Activated CD4-positive, alpha-beta T cell treated with anti-CD3 and anti-CD28 coated beads, Interleukin-2, amount 10 ng/mL, durations not matched to agents 24 days and 14 days (primary cell): Measurements from ENCODE around the gene PWWP2B. TPM values are rescaled to one million over a fixed set of nuclear protein-coding genes. Genes with fewer than 3 reads are reported as not detected.

Experiments used
- DNase-seq: peaks from one replicate; pipeline ENCODE4 v3.0.0; 2022
- H3K27ac Mint-ChIP-seq: one replicate; pipeline ENCODE4 v1.8.0; 2022; ENCODE audit warnings: mild to moderate bottlenecking, mixed read lengths
- H3K27me3 Mint-ChIP-seq: one replicate; pipeline ENCODE4 v1.8.0; 2022; ENCODE audit warnings: mixed read lengths
- H3K36me3 Mint-ChIP-seq: one replicate; pipeline ENCODE4 v1.8.0; 2022; ENCODE audit warnings: low read depth, mild to moderate bottlenecking, mixed read lengths
- H3K4me1 Mint-ChIP-seq: one replicate; pipeline ENCODE4 v1.8.0; 2021; ENCODE audit warnings: mixed read lengths
- H3K4me3 Mint-ChIP-seq: one replicate; pipeline ENCODE4 v1.8.0; 2022; ENCODE audit warnings: mild to moderate bottlenecking, moderate library complexity, mixed read lengths
- H3K9me3 Mint-ChIP-seq: one replicate; pipeline ENCODE4 v1.8.0; 2021; ENCODE audit warnings: mixed read lengths
- intact Hi-C: fragments of 100-400 bp; cut with micrococcal nuclease; formaldehyde crosslinking; loops from one replicate; pipeline ENCODE4 v1.15.1; 2023
- total RNA-seq: library from RNA; stranded (reverse); gene quantifications from 2 replicates; pipeline ENCODE4 v1.2.3, GENCODE V29; 2022

PWWP2B gene
- total RNA-seq, 1 donor from 2014 or later: 4.9 TPM

DNA sequence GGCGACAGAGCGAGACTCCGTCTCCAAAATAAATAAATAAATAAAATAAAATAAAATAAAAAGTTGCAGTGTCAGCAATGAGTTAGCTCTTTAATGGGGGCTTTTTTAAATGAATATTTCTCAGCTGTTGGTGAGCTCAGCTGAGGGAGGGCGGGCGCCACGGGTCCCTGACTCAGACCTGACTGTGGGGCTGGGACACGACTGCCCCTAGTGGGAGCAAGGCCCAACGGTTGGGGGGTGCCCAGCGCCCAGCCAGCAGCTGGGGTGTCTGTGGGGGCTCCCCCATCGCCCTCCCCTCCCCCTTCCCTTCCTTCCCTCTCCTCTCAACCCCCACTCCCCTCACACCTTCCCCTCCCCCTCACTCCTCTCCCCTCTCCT is 46.6 kb downstream of the PWWP2B start:
- H3K4me1 Mint-ChIP-seq: peaks cover 27% of the 10 kb centered on the region
- H3K4me3 Mint-ChIP-seq: peak overlapping the region; percentile 17
- no peaks in the 10 kb centered on the region for H3K9me3 Mint-ChIP-seq
- intact Hi-C loops: loop anchor here (1.0 to 10.0 kb wide), 3 partner anchors 9 to 539 kb away; partner anchors contain the start of genes DPYSL4 and PPP2R2D
- H3K27ac Mint-ChIP-seq: peak overlapping the region; percentile 90
- no peaks in the 10 kb centered on the region for H3K36me3 Mint-ChIP-seq
- peak; percentile 86 for DNase-seq
- no peaks in the 10 kb centered on the region for H3K27me3 Mint-ChIP-seq

DNA sequence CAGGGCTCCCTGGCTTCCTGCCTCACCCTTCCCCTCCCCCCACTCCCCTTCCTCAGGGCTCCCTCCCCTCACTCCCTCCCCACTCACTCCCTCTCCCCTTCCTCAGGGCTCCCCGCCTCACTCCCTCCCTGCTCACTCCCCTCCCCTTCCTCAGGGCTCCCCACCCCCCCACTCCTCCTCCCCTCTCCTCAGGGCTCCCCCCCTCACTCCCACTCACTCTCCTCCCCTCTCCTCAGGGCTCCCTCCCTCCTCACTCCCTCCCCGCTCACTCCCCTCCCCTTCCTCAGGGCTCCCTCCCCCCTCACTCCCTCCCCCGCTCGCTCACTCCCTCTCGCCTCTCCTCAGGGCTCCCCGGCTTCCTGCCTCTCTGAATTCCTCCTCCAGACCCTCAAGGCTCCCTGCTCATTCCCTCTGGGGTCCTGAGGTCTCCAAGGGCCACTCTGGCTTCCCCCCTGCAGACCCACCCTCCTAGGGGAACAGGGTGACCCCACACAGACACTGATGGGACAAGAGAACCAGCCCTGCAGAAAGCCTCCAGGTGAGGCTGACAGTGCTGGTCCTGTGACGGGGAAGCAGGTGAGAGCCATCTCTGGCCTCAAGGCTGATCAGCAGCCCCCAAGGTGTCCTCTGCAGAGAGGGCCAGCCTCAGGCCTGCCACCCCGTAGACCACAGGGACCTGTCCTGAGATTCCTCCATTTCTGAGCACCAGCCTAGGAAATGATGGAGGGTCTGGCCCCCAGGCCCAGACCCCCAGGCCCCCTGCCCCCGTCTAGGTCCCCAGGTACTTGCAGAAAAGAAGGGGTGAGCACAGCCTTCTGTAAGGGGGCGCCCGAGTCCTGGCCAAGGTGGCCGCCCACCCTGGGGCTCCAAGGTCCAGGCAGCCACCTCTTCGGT is 47.2 kb downstream of the PWWP2B start:
- Mint-ChIP-seq H3K4me1 (peaks cover 27% of the 10 kb centered on the region), H3K9me3 (no peaks in the 10 kb centered on the region), H3K4me3 (peak overlapping the region; percentile 66), H3K27me3 (no peaks in the 10 kb centered on the region), H3K27ac (peak overlapping the region; percentile 90), H3K36me3 (no peaks in the 10 kb centered on the region)
- intact Hi-C loops: loop anchor here (1.0 to 10.0 kb wide), 3 partner anchors 10 to 539 kb away; partner anchors contain the start of genes DPYSL4 and PPP2R2D
- peak; percentile 77 for DNase-seq

- H3K4me3 Mint-ChIP-seq: no peak overlapping the region
- intact Hi-C loops: loop anchor here (5.0 to 10.0 kb wide), 3 partner anchors 138 to 540 kb away; partner anchors contain the start of genes DPYSL4, PPP2R2D and STK32C
- peaks cover 27% of the 10 kb centered on the region for H3K4me1 Mint-ChIP-seq
- no peaks in the 10 kb centered on the region for H3K9me3 Mint-ChIP-seq
- H3K36me3 Mint-ChIP-seq: no peaks in the 10 kb centered on the region
- H3K27me3 Mint-ChIP-seq: no peaks in the 10 kb centered on the region
- H3K27ac Mint-ChIP-seq: peak overlapping the region; percentile 87
- DNase-seq: no peak
Measured at GRCh38 chr10:132444877-132445351, 47.9 kb downstream of the PWWP2B start.

DNA sequence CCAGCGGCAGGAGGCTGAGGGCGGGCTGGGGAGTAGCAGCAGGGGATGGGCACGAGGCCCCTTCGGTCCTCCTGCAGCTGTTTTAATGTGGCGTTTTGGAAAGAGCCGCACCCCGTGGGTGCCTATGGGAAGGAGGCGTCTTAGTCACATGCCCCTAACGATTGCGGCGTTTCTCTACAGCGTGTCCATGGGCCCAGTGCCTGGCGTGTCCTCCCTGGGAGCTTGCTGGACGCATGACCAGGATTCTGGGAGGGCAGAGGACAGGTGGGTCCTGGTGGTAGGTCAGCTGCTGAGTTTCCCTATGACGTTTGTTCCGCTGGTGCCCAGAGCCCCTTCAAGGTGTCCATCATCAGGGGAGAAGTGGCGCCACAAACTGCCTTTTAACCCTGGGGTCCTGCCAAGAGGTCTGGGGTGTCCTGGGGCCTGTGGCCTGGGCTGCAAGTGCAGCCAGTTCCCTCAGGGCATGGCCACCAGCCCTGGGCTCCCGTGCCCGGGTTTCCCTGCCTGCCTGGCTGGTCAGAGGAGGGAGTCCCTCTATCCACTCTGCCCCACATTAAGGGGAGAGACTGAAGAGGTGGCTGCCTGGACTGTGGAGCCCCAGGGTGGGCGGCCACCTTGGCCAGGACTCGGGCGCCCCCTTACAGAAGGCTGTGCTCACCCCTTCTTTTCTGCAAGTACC is 48.7 kb downstream of the PWWP2B start:
- Mint-ChIP-seq H3K27me3 (no peaks in the 10 kb centered on the region), H3K4me3 (no peak overlapping the region), H3K9me3 (no peaks in the 10 kb centered on the region), H3K27ac (peak overlapping the region; percentile 87), H3K36me3 (no peaks in the 10 kb centered on the region), H3K4me1 (peaks cover 27% of the 10 kb centered on the region)
- intact Hi-C loops: loop anchor here (2.0 to 10.0 kb wide), 6 partner anchors 49 to 541 kb away; partner anchors contain the start of genes DPYSL4, LRRC27, PPP2R2D and PWWP2B
- no peak for DNase-seq

GRCh38 chr10:132446195-132446581 is 49.2 kb downstream of the PWWP2B start:
- Mint-ChIP-seq H3K27ac (peak overlapping the region; percentile 97), H3K9me3 (no peaks in the 10 kb centered on the region), H3K27me3 (no peaks in the 10 kb centered on the region), H3K4me3 (peak overlapping the region; percentile 76), H3K4me1 (peaks cover 27% of the 10 kb centered on the region), H3K36me3 (no peaks in the 10 kb centered on the region)
- intact Hi-C loops: loop anchor here (2.0 to 10.0 kb wide), 6 partner anchors 49 to 541 kb away; partner anchors contain the start of genes DPYSL4, LRRC27, PPP2R2D and PWWP2B
- no peak for DNase-seq

DNA sequence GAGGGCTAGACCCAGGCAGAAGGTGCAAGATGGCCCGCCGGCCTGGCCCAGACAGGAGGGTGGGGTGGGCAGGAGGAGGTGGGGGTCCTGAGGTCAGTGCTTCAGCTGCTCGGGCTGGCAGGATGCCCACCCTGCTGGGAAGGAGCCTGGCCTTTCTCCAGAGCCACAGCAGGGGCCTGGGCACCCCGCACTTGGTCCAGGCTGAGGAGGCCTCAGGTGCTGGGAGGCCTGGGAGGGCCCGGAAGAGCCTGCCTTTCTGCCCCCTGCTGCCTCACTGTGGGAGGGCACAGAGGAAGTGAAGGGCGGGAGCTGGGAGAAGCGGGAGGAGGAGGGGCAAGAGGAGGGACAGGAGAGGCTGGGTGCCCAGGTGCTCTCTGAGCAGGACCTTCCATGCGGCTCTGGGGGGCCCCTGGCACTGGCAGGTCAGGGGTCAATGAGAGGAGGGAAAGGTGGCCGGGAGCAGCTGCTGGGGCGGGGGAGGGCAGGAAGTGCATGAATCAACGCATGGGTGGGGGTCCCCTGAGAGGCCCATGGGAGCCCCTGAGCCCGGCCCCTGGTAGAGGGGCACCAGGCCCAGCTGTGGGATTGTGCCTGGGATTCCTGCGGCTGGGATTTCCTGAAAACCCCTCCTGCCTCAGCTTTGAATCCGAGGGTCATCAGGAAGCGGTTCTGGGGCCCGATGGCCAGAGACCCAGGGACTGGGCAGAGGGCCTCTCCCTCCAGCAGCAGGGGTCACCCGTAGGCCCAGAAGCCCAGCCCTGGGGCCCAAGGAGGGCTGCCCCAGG is 49.9 kb downstream of the PWWP2B start:
- H3K9me3 Mint-ChIP-seq: no peaks in the 10 kb centered on the region
- H3K4me3 Mint-ChIP-seq: peak overlapping the region; percentile 76
- H3K27ac Mint-ChIP-seq: peak overlapping the region; percentile 97
- DNase-seq: peak; percentile 91
- no peaks in the 10 kb centered on the region for H3K27me3 Mint-ChIP-seq
- peaks cover 29% of the 10 kb centered on the region for H3K4me1 Mint-ChIP-seq
- no peaks in the 10 kb centered on the region for H3K36me3 Mint-ChIP-seq
- intact Hi-C loops: loop anchor here (1.0 to 10.0 kb wide), 8 partner anchors 50 to 542 kb away; partner anchors contain the start of genes DPYSL4, INPP5A, LRRC27 and PPP2R2D

DNA sequence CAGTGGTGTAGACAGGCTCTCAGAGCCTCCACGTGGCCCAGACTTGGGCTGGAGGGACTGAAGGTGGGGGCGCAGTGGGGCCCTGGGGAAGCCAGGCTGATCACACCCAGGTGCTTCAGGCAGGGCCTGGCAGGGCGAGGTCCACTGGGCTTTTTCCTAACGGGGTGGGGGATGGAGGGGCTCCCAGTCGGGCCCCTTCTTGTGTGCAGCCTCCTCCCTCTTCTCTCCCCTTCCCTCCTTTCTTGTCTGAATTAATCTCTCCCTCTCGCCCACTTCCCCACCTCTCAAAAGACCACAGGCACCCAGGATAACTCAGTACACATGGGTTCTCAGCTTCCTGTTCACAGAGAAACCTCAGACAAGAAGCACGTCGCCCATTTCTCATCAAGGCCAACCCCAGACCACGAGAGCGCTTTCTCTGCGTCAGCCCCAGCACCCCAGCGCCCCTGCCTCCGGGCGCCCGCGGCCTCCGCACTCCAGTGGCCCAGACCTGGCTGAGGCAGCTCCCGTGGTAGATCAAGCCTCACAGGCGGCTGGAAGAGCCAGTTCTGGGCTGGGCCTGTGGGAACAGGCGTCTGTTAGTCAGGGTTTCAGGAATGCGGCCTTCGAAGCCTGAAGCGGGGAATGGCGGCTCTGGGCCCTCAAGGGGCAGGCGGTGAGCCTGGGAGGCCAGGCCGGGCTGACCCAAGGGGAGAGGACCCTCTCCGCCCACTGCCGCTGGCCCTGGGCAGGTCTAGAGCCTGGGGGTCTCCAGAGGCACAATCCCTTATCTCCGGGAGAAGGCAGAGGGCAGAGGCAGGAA is 50.6 kb downstream of the PWWP2B start:
- Mint-ChIP-seq H3K27ac (peak overlapping the region; percentile 97), H3K9me3 (no peaks in the 10 kb centered on the region), H3K36me3 (no peaks in the 10 kb centered on the region), H3K4me3 (peak overlapping the region; percentile 76), H3K27me3 (no peaks in the 10 kb centered on the region), H3K4me1 (peaks cover 28% of the 10 kb centered on the region)
- intact Hi-C loops: loop anchor here (1.0 to 10.0 kb wide), 8 partner anchors 51 to 543 kb away; partner anchors contain the start of genes DPYSL4, INPP5A, LRRC27 and PPP2R2D
- DNase-seq: peak; percentile 94

DNA sequence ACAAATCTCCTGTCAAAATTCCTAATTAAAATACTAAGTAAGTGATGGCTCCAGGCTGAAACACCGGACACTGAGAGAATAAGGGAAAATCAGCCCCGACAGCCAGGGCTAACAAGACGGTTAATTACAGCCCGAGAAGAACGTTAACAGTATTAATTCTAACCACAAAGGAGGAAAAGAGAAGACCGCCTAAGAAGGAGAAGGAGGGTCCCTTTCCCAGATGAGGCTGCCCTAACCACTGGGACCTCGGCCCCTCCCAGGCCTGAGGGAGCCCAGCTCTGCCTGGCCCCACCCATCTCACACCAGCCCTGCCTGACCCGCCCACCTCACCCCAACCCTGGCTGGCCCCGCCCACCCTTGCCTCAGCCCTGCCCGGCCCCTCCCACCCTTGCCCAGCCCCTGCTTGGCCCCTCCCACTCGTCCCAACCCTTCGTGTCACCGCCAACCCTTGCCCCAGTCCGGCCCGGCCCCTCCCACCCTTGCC is 51.3 kb downstream of the PWWP2B start:
- Mint-ChIP-seq H3K27me3 (no peaks in the 10 kb centered on the region), H3K27ac (peak overlapping the region; percentile 75), H3K4me3 (peak overlapping the region; percentile 51), H3K36me3 (no peaks in the 10 kb centered on the region), H3K4me1 (peaks cover 31% of the 10 kb centered on the region), H3K9me3 (no peaks in the 10 kb centered on the region)
- peak; percentile 83 for DNase-seq
- intact Hi-C loops: loop anchor here (5.0 to 10.0 kb wide), 3 partner anchors 141 to 543 kb away; partner anchors contain the start of genes DPYSL4, PPP2R2D and STK32C

DNA sequence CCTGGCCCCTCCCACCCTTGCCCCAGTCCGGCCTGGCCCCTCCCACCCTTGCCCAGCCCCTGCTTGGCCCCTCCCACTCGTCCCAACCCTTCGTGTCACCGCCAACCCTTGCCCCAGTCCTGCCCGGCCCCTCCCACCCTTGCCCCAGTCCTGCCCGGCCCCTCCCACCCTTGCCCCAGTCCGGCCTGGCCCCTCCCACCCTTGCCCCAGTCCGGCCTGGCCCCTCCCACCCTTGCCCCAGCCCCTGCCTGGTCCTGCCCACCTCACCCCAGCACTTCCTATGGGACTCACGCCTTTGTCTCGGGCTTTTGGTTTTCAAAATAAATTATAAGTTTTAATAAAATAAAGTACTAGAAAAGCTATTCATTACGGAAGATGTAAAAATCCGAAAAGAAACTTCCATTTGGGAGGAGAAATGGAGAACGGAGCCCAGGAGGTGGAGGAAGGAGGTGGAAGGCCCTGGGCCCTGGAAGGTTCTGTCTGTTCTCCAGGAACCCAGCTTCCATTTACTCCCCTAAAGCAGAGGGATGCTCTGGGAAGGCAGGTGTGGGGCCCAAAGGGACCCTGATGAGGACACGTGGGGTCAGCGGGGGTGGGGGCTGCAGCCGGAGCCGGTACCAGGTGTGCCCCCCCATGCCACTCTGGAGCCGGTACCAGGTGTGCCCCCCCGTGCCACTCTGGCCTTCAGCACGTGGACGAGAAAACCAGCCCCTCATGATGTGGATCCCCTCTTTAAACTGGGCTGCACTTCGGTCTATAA is 52.2 kb downstream of the PWWP2B start:
- Mint-ChIP-seq H3K36me3 (no peaks in the 10 kb centered on the region), H3K9me3 (no peaks in the 10 kb centered on the region), H3K4me1 (peaks cover 30% of the 10 kb centered on the region), H3K27ac (no peak overlapping the region), H3K27me3 (no peaks in the 10 kb centered on the region), H3K4me3 (no peak overlapping the region)
- DNase-seq: no peak
- intact Hi-C loops: loop anchor here (5.0 to 10.0 kb wide), 3 partner anchors 142 to 544 kb away; partner anchors contain the start of genes DPYSL4, PPP2R2D and STK32C

- Mint-ChIP-seq H3K27me3 (no peaks in the 10 kb centered on the region), H3K36me3 (no peaks in the 10 kb centered on the region), H3K9me3 (no peaks in the 10 kb centered on the region), H3K27ac (no peak overlapping the region), H3K4me1 (peaks cover 29% of the 10 kb centered on the region), H3K4me3 (no peak overlapping the region)
- no peak for DNase-seq
- intact Hi-C loops: loop anchor here (5.0 to 10.0 kb wide), 4 partner anchors 142 to 545 kb away; partner anchors contain the start of genes BNIP3, DPYSL4, PPP2R2D and STK32C
Measured at GRCh38 chr10:132449811-132450181, 52.8 kb downstream of the PWWP2B start.

DNA sequence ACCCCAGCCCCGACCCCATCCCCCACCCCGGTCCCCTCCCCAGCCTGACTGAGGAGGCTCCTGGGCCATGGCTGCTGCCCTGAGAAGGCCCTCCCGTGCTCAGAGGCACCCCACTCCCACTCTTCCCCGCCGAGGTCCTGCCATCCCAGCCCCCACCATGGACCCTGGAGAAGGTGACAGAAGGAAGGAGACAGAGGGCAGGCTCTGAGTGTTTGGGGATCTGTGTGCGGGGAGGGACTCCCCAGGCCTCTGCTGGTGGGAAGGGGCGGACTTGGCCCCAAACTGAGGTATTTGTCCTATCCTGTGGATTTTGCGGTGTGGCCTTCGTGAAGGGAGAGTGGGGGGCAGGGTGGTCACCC is 53.4 kb downstream of the PWWP2B start:
- intact Hi-C loops: loop anchor here (5.0 kb wide), 1 partner anchor 468 kb away; the partner anchor contains the start of gene BNIP3
- H3K4me1 Mint-ChIP-seq: peaks cover 23% of the 10 kb centered on the region
- no peak overlapping the region for H3K27ac Mint-ChIP-seq
- no peaks in the 10 kb centered on the region for H3K9me3 Mint-ChIP-seq
- H3K4me3 Mint-ChIP-seq: no peak overlapping the region
- H3K36me3 Mint-ChIP-seq: no peaks in the 10 kb centered on the region
- no peak for DNase-seq
- no peaks in the 10 kb centered on the region for H3K27me3 Mint-ChIP-seq
